Duodenal mucosa (tissue), 2 donors: ENCODE data around the gene PLXNB1.

Source experiments
- H3K27ac ChIP-seq: one replicate; pipeline ENCODE4 v1.7.0; 2013; ENCODE audit warnings: low read depth, low read length
- H3K27me3 ChIP-seq, 2 donors: one replicate each; pipeline ENCODE4 v1.7.0; 2013; ENCODE audit warnings: low read length in 2 of 2, control low read depth in 1 of 2; ENCODE audit not compliant: insufficient read depth in 2 of 2, control insufficient read depth in 1 of 2
- H3K36me3 ChIP-seq, 2 donors: one replicate each; pipeline ENCODE4 v1.7.0; 2013; ENCODE audit warnings: low read length in 2 of 2, control low read depth in 1 of 2; ENCODE audit not compliant: insufficient read depth in 2 of 2, control insufficient read depth in 1 of 2
- H3K4me1 ChIP-seq, 2 donors: one replicate each; pipeline ENCODE4 v1.7.0; 2013; ENCODE audit warnings: low read length in 2 of 2, control low read depth in 1 of 2; ENCODE audit not compliant: insufficient read depth in 2 of 2, control insufficient read depth in 1 of 2
- H3K4me3 ChIP-seq, 2 donors: one replicate each; pipeline ENCODE4 v1.7.0; 2013; ENCODE audit warnings: low read length in 2 of 2, low read depth in 1 of 2
- H3K9ac ChIP-seq, 2 donors: one replicate each; pipeline ENCODE4 v1.7.0; 2013; ENCODE audit warnings: low read length in 2 of 2, low read depth in 1 of 2
- H3K9me3 ChIP-seq, 2 donors: one replicate each; pipeline ENCODE4 v1.7.0; 2013; ENCODE audit warnings: low read length in 2 of 2, control low read depth in 1 of 2; ENCODE audit not compliant: control insufficient read depth in 1 of 2

PLXNB1 gene

DNA sequence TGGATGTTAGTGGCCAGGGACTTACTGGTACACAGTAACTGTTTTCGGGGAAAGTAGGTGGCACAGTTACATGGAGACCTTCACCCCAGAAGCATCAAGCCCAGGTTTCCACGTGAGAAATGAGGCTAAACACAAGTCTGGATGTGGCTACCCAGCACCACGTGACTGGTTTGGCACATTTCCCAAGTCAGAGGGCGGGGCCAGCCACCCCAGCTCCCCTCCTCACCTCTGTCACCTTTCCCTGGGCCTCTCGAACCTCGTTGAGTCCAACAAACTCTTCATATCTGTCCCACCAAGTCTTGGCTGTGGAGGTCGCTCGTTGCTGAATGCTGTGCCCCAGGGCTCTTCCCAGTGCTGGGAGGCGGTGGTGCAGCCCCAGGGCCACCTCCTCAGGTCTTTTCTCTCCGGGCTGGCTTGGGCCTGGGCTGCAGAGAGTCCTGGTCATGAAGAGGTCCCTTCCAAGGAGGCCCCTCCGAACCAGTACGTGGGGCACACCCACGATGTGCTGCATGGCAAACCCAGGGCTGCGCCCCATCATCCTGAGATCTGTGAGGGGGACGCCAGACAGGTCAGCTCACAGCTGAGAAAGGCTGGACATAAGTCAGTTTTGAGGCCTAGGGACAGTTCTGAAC is 4.8 kb upstream of the PLXNB1 start:
- Histone ChIP-seq H3K9ac (peak overlapping the region; percentile 16 to 41), H3K27ac (peak overlapping the region; percentile 51), H3K4me3 (peak overlapping the region in 1 of 2 donors; percentile 32), H3K9me3 (no peaks in the 10 kb centered on the region), H3K4me1 (peaks cover 50 to 52% of the 10 kb centered on the region in 2 donors), H3K36me3 (peaks cover 6 to 7% of the 10 kb centered on the region in 2 donors), H3K27me3 (no peaks in the 10 kb centered on the region)

DNA sequence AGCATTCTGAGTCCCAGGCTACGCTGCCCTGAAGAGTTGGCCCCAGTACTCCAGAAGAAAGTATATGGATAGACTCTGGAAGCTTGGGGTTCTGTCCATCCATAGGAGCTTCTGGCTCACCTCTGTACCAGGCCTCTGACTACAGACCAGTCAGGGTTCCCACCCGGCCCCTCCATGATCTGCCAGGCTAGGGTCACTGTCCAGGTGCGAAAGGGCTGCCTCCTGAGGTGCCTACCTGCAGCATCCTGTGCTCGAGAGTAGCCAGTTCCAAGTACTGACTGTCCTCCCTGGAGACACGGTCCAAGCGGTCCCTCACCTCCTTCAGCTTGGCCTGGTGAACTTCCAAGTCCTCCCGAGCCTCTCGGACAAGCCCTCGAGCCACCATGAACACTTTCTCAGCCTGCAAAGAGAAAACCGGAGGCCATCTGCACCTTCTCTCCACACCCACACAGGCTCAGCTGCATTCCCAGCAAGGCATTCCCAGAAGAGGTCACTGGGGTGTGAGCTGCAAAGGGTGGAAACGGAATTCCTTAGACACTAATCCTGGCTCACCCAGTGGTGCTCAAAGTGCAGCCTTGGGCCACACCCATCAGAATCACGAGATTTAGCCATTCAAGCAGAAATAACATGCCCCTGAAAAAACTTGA is 3.7 kb upstream of the PLXNB1 start:
- peaks cover 6 to 7% of the 10 kb centered on the region in 2 donors for H3K36me3 ChIP-seq
- no peaks in the 10 kb centered on the region for H3K27me3 ChIP-seq
- peaks cover 47 to 48% of the 10 kb centered on the region in 2 donors for H3K4me1 ChIP-seq
- peak overlapping the region; percentile 5 to 32 for H3K4me3 ChIP-seq
- H3K9ac ChIP-seq, result peak overlapping the region; percentile 16 to 56
- peak overlapping the region; percentile 74 for H3K27ac ChIP-seq
- no peaks in the 10 kb centered on the region for H3K9me3 ChIP-seq

DNA sequence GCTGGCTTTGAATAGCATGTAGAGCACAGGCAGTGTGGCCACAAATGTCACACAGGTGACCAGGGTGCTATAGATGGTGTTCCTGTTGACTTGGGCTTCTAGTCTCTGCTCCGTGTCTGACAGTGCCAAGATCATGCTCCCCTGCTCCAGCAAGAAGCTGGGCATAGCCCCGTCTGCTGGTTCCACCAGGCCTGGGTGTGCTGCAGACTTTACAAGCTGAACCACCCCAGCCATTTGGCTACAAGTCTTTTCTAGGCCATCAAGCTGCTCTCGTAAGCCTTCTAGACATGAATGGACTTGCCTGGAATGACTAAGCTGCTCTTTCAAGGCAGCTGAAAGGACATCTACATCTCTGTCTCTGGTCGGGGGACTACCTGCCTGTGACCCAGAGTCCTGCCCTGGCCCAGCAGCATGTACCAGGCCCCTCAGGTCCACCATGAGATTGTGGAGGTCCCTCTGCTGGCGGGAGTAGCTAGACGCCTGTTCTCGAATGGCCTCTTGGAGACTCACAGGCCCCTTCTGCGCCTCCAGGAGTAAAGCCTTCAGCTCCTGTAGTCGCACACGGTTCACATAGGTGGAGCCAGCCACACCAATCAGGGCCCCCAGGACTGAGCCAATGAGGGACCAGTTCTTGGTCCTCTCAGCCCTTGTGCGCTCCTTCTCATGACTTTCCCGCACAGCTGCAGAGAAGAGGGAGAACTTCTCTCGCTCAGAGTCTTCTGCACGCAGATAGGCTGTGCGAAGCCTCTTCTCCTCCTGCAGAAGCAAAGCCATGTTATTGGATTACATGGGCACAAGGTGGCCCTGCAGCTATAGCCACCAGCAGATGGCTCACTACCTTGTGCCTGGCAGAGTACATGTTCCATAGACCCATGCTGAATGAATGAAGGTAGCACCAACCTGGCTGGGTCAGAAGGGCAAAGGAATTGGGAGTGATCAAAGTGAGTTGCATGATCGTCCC is 2.8 kb upstream of the PLXNB1 start:
- no peak overlapping the region for H3K27ac ChIP-seq
- no peaks in the 10 kb centered on the region for H3K9me3 ChIP-seq
- peak overlapping the region in 1 of 2 donors; percentile 5 for H3K4me3 ChIP-seq
- H3K9ac ChIP-seq, result peak overlapping the region; percentile 16 to 56
- no peaks in the 10 kb centered on the region for H3K27me3 ChIP-seq
- H3K4me1 ChIP-seq, result peaks cover 51 to 57% of the 10 kb centered on the region in 2 donors
- H3K36me3 ChIP-seq, result peaks cover 6 to 7% of the 10 kb centered on the region in 2 donors

DNA sequence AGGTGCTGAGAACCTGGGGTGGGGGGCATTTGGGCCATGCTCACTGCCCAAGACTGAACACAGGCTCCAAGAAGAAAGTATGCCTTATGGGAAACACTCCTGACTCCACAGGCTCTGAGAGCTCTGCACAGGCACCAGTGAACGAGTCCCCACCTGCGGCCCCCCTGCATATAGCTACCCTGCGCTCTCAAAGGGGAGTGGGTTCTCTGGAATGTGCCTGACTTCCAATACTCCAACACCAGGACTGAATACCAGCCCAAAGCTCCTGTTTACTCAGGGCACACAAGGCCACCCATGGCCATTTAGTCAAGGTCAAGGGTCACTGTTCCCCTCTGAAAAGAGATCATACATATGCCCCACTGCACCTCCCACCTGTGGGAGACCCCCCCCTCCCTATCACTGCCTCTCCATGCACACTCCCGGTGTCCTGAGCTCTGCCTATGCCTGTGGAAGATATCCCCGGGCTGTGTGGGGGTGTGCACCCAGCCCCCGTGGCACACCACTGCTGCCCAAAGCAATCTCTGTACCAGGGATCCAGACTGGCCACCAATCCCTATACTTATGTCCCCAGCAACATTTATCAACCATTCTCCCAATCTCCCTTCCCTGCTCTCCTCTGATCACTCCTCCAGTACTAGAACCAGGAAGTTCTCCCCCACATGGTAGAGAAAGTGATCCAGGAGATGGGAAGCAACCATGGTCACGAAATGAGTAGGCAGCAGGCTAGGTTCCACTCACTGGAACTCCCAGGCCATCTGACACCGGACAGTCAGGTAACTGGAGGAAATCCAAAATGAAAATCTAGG is 1.5 kb upstream of the PLXNB1 start:
- Histone ChIP-seq H3K36me3 (peaks cover 6 to 7% of the 10 kb centered on the region in 2 donors), H3K4me3 (no peak overlapping the region), H3K27ac (no peak overlapping the region), H3K27me3 (no peaks in the 10 kb centered on the region), H3K9ac (no peak overlapping the region), H3K9me3 (no peaks in the 10 kb centered on the region), H3K4me1 (peaks cover 63 to 69% of the 10 kb centered on the region in 2 donors)

DNA sequence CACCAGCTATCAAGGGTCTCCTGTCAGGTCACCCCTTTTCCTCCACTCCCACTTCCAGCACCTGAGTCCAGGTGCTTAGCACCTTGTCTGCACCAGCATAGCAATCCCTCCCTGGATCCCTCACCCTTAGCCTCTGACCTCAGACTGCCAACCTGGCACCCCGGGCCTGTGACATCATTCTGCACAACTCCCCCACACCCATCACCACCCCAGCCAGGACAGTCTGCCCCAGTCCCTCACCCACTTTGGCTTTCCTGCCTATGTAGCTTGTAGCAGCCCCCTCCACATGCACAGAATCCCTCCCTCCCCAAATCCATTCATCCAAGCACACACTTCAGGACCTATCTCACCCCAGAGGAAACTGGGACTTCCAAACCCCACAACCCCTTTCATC is 819 bp upstream of the PLXNB1 start:
- Histone ChIP-seq H3K4me1 (peaks cover 62 to 68% of the 10 kb centered on the region in 2 donors), H3K9me3 (no peaks in the 10 kb centered on the region), H3K4me3 (no peak overlapping the region), H3K27me3 (no peaks in the 10 kb centered on the region), H3K9ac (peak overlapping the region; percentile 65 to 73), H3K27ac (no peak overlapping the region), H3K36me3 (peaks cover 6 to 7% of the 10 kb centered on the region in 2 donors)

DNA sequence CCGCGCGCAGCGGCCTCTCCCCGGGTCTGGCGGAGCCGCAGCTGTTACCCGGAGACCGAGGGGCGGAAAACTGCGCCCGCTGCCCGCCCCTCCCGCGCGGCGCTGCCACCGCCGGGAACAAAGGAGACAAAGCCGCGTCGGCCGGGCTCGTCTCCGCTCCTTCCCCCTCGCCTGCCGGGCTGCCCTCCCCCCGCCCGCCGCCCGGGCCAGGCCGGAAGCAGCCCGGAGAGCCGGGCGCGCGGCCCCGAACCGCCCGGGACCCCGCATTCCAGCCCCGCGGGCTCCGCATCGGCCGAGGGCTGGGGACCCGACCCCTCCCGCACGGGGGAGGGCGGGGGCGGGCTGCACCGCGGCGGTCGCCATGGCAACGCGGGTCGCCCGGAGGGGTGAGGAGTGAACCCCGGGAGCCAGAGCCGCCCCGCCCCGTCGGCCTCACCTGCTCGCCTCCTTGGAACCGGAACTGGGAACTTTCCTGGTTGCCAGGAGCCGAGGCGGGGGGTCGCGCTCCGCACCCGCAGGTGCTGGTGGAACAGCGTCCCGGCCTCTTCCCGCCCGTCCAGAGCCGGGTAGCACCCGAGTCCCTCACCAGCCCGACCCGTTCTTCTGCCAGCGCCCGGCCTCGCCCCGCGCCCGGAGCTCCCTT is 448 bp downstream of the PLXNB1 start:
- H3K4me3 ChIP-seq, result peak overlapping the region; percentile 65 to 72
- H3K4me1 ChIP-seq, result peaks cover 57 to 66% of the 10 kb centered on the region in 2 donors
- peaks cover 6 to 7% of the 10 kb centered on the region in 2 donors for H3K36me3 ChIP-seq
- H3K27me3 ChIP-seq, result no peaks in the 10 kb centered on the region
- peak overlapping the region; percentile 65 to 73 for H3K9ac ChIP-seq
- H3K27ac ChIP-seq, result peak overlapping the region; percentile 85
- H3K9me3 ChIP-seq, result no peaks in the 10 kb centered on the region

DNA sequence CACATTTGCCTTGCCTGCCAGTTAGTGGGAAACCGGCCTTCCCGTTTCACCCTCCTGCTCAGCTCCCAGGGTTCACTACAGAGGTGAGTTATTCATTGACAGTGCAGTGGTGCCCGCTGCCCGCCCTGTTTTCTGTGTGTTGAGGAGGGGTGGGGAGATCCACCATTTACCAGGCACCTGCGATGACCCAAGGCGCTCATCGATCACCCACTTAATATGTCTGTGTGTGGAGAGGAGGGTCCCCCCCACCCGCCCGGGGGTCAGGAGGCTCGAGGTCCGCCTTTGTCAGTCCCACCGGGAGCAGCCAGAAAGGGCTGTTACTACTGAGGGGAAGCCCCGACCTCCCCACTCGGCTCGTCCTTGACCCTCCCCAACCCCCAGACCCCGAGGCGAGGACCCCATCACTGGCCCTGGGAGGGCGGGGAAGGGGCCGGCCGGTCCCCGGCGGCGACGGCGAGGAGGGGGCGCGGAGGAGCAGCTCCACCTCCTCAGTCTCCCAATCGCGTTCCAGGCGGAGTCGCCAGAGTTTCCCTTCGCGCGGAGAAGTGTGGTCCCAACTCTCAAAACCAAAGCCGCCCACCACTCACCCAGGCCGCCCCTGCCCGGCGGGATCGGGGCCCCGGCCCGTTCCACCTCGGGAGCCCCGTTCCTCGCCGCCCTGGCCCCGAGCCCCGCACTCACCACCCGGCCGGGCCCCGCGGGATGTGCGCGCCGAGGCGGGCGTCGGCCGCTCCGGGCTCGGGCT is 1.1 kb downstream of the PLXNB1 start:
- H3K36me3 ChIP-seq, result peaks cover 6 to 7% of the 10 kb centered on the region in 2 donors
- no peaks in the 10 kb centered on the region for H3K9me3 ChIP-seq
- peak overlapping the region; percentile 85 for H3K27ac ChIP-seq
- H3K9ac ChIP-seq, result peak overlapping the region; percentile 75 to 76
- H3K4me3 ChIP-seq, result peak overlapping the region; percentile 65 to 72
- peaks cover 50 to 59% of the 10 kb centered on the region in 2 donors for H3K4me1 ChIP-seq
- H3K27me3 ChIP-seq, result no peaks in the 10 kb centered on the region

DNA sequence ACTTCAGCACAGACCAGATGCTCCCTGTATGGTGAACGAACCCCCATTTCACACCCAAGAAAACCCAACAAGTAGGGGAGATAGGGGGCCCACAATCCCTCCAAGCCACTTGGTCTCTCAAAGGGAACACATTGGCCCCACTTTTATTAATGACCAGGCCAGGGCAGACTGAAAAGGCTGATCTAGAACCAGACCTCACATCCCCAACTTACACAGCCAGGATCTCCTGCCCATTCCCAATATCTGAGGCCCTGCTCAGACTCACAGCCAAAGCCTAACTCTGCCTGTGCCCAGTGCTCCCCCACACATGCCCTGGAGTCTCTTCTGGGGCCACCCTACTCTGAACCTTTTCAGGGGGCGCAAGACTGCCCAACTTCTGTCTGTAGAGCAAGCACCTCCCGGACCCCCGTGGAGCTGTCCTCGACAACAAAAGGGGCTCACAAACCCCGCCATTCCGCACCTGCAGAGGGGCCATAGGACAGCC is 1.8 kb downstream of the PLXNB1 start:
- Histone ChIP-seq H3K9ac (peak overlapping the region; percentile 75 to 76), H3K36me3 (peaks cover 6 to 7% of the 10 kb centered on the region in 2 donors), H3K27me3 (no peaks in the 10 kb centered on the region), H3K4me3 (peak overlapping the region; percentile 65 to 72), H3K9me3 (no peaks in the 10 kb centered on the region), H3K4me1 (peaks cover 44 to 53% of the 10 kb centered on the region in 2 donors), H3K27ac (peak overlapping the region; percentile 6)
